GM12878 (cell line): Measurements from ENCODE around the gene CHN2. TPM values are rescaled to one million over a fixed set of nuclear protein-coding genes. Genes with fewer than 3 reads are reported as not detected.

Source experiments
- ATAC-seq: fragments of 200-7000 bp; cut with Tn5 transposase; 3 replicates; pipeline ENCODE4 v1.9.1; 2020; ENCODE audit warnings: mild to moderate bottlenecking, moderate library complexity
- BruUV-seq: library from RNA; stranded (reverse); fragments of 400-500 nt; replicated peaks from 2 replicates; lab custom pipeline; 2021; lab: Mats Ljungman, UMichigan
- CTCF ChIA-PET: fragments of 300-600 bp; sonication (Branson Sonifier 250); formaldehyde crosslinking; extraction: SDS; loops from one replicate; lab custom pipeline; 2021; ENCODE audit warnings: inconsistent platforms; lab: Yijun Ruan, JAX
- POLR2A ChIA-PET: fragments of 350-600 bp; formaldehyde crosslinking; extraction: SDS; loops from one replicate; lab custom pipeline; 2021; ENCODE audit warnings: inconsistent platforms; lab: Charles Lee
- RAD21 ChIA-PET: fragments of 300-600 bp; sonication (Branson Sonifier 250); formaldehyde crosslinking; loops from one replicate; lab custom pipeline; 2023; ENCODE audit warnings: antibody characterized with exemption; ENCODE audit not compliant: unreplicated experiment; lab: Charles Lee
- SMC1A ChIA-PET: fragments of 300-600 bp; sonication (Branson Sonifier 250); formaldehyde crosslinking; loops from one replicate; lab custom pipeline; 2023; ENCODE audit not compliant: unreplicated experiment, uncharacterized antibody; lab: Charles Lee
- DNase-seq: peaks from one replicate; pipeline ENCODE4 v3.0.0-alpha.2; 2011; ENCODE audit warnings: low read depth, low spot score
- FAIRE-seq: peaks from 3 replicates; lab custom pipeline; 2011; peaks lifted over from hg19 to GRCh38; lab: Jason Lieb, UNC
- H2AFZ ChIP-seq: 2 replicates; pipeline ENCODE4 v1.6.0; 2011; ENCODE audit warnings: low read depth, low read length, control low read depth; ENCODE audit not compliant: control insufficient read depth
- H3K27ac ChIP-seq: 2 replicates; pipeline ENCODE4 v1.5.1; 2011; ENCODE audit warnings: control low read depth; ENCODE audit not compliant: control insufficient read depth, insufficient read depth
- H3K27me3 ChIP-seq, 2 experiments: replicated peaks in 1 of 2; 2 replicates each; pipeline versions ENCODE4 v1.6.0 to v1.6.1; 2011; ENCODE audit warnings: low read length in 1 of 2; ENCODE audit not compliant: control insufficient read depth in 2 of 2, insufficient read depth in 2 of 2
- H3K36me3 ChIP-seq, 2 experiments: 2 replicates each; pipeline ENCODE4 v1.5.1; 2011; ENCODE audit warnings: low read length in 1 of 2; ENCODE audit not compliant: control insufficient read depth in 2 of 2, insufficient read depth in 2 of 2
- H3K4me1 ChIP-seq: 2 replicates; pipeline ENCODE4 v1.6.1; 2011; ENCODE audit warnings: mild to moderate bottlenecking, low read length, moderate library complexity, mixed read lengths; ENCODE audit not compliant: control insufficient read depth, insufficient read depth
- H3K4me2 ChIP-seq: 2 replicates; pipeline ENCODE4 v1.6.0; 2011; ENCODE audit warnings: control low read depth; ENCODE audit not compliant: control insufficient read depth, insufficient read depth
- H3K4me3 ChIP-seq: fragments of 200-600 bp; sonication (generic); 2 replicates; pipeline ENCODE4 v1.5.1; 2016
- H3K79me2 ChIP-seq: 2 replicates; pipeline ENCODE4 v1.6.0; 2011; ENCODE audit warnings: low read length; ENCODE audit not compliant: control insufficient read depth, insufficient read depth
- H3K9ac ChIP-seq: 2 replicates; pipeline ENCODE4 v1.8.0; 2011; ENCODE audit warnings: low read length, control low read depth, mixed read lengths; ENCODE audit not compliant: control insufficient read depth, insufficient read depth
- H3K9me3 ChIP-seq: replicated peaks from 3 replicates; pipeline ENCODE4 v1.5.1; 2011; ENCODE audit warnings: mild to moderate bottlenecking, low read length; ENCODE audit not compliant: control insufficient read depth, insufficient read depth
- H4K20me1 ChIP-seq: 2 replicates; pipeline ENCODE4 v1.6.0; 2011; ENCODE audit not compliant: control insufficient read depth, insufficient read depth
- BACH1 ChIP-seq: fragments of 450-650 bp; IDR thresholded peaks from 2 replicates; pipeline ENCODE4 v1.6.1; 2017; ENCODE audit warnings: mild to moderate bottlenecking, borderline replicate concordance
- CREB1 ChIP-seq: IDR thresholded peaks from 2 replicates; pipeline ENCODE4 v1.6.1; 2012; ENCODE audit warnings: low read depth, mild to moderate bottlenecking, inconsistent platforms
- ETV6 ChIP-seq, 2 experiments: fragments of 450-650 bp in 1 of 2; IDR thresholded peaks in 1 of 2; conservative IDR thresholded peaks in 1 of 2; 2 replicates each; pipeline ENCODE4 v1.6.1; 2014; ENCODE audit warnings: antibody characterized with exemption in 1 of 2, borderline replicate concordance in 1 of 2, low read depth in 1 of 2, mild to moderate bottlenecking in 1 of 2, moderate library complexity in 1 of 2
- EZH2 ChIP-seq: IDR thresholded peaks from 2 replicates; pipeline ENCODE4 v1.6.1; 2012; ENCODE audit warnings: low read depth, mild to moderate bottlenecking, control low read depth, inconsistent platforms, low read length, borderline replicate concordance; ENCODE audit not compliant: control insufficient read depth
- IKZF1 ChIP-seq: fragments of 450-650 bp; conservative IDR thresholded peaks from 2 replicates; pipeline ENCODE4 v1.6.1; 2017; ENCODE audit warnings: antibody characterized with exemption, mild to moderate bottlenecking
- MTA2 ChIP-seq: fragments of 450-650 bp; IDR thresholded peaks from 2 replicates; pipeline ENCODE4 v1.6.1; 2016; ENCODE audit warnings: low read depth, mild to moderate bottlenecking, moderate library complexity
- PBX3 ChIP-seq: IDR thresholded peaks from 2 replicates; pipeline ENCODE4 v1.6.1; 2011; ENCODE audit warnings: mild to moderate bottlenecking, low read depth, low read length, moderate library complexity; ENCODE audit not compliant: insufficient replicate concordance
- POLR2AphosphoS2 ChIP-seq: IDR thresholded peaks from 2 replicates; pipeline ENCODE4 v1.6.1; 2011; ENCODE audit warnings: low read depth, mild to moderate bottlenecking, low read length, improper control_type of control experiment, moderate library complexity
- PRDM15 ChIP-seq: fragments of 450-650 bp; formaldehyde crosslinking; IDR thresholded peaks from 2 replicates; pipeline ENCODE4 v1.4.0; 2020; ENCODE audit warnings: mild to moderate bottlenecking, moderate library complexity
- RELB ChIP-seq: fragments of 450-650 bp; IDR thresholded peaks from 2 replicates; pipeline ENCODE4 v1.6.1; 2017; ENCODE audit warnings: low read depth, mild to moderate bottlenecking, moderate library complexity
- SPI1 ChIP-seq: IDR thresholded peaks from 2 replicates; pipeline ENCODE4 v1.6.1; 2011; ENCODE audit warnings: low read depth, mild to moderate bottlenecking, low read length, moderate library complexity, borderline replicate concordance; ENCODE audit not compliant: insufficient read depth
- SREBF2 ChIP-seq: IDR thresholded peaks from 2 replicates; pipeline ENCODE4 v1.6.1; 2012; ENCODE audit warnings: mild to moderate bottlenecking, low read length
- WGBS: methylation state at CpG from one replicate; pipeline ENCODE4 v1.1.6; 2016; ENCODE audit warnings: low lambda C conversion rate; ENCODE audit not compliant: insufficient replicate concordance, insufficient coverage; ENCODE audit errors: missing lambda C conversion rate; 5-methylcytosine and 5-hydroxymethylcytosine counted together
- in situ Hi-C: fragments of 300-500 bp; cut with MboI; formaldehyde crosslinking; loops from 9 replicates; pipeline ENCODE4 v1.14.3; 2018; ENCODE audit warnings: mixed read lengths
- intact Hi-C: fragments of 100-400 bp; cut with micrococcal nuclease; formaldehyde crosslinking; loops from one replicate; pipeline ENCODE4 v1.14.2; 2022; ENCODE audit not compliant: unreplicated experiment
- polyA plus RNA-seq, 11 experiments: library from polyadenylated mRNA; depleted of rRNA in 4 of 11; unstranded in 6 of 11; stranded (reverse) in 5 of 11; fragments of >200 nt; fragmentation: Nextera tagmentation in 4 of 11; fragmentation: Illumina TruSeq in 1 of 11; extraction: Ambion mirVana in 4 of 11; extraction: Trizol in 1 of 11; gene quantifications; 1 replicate in 1 of 11; 2 replicates in 10 of 11; pipeline versions ENCODE4 v1.2.1 to v1.2.3, GENCODE V29; 2011 to 2016; ENCODE audit warnings: inconsistent platforms in 2 of 11, missing spikeins in 2 of 11, low read depth in 1 of 11
- total RNA-seq, 4 experiments: library from RNA; depleted of rRNA in 3 of 4; stranded (reverse); fragments of >200 nt in 3 of 4; fragmentation: Illumina TruSeq in 1 of 4; extraction: Trizol in 1 of 4; gene quantifications; 2 replicates each; pipeline versions ENCODE4 v1.2.1 to v1.2.3, GENCODE V29; 2013 to 2021

Gene CHN2
- total and polyA plus RNA-seq, 10 of the 15 experiments (the other 5 are each of a cell fraction or from before 2014, with no cell fraction given): 0.11 to 3.8 (median 0.37) TPM; not detected in 2

- TF ChIP-seq IKZF1: no peak
- no peak for TF ChIP-seq CREB1
- TF ChIP-seq BACH1: no peak
- no peak for TF ChIP-seq MTA2
- TF ChIP-seq POLR2AphosphoS2: no peak
- no peak for TF ChIP-seq SPI1
- TF ChIP-seq, all 136 proteins: peak for 0
These were observed 108.3 kb downstream of the CHN2 start (continued) for GRCh38 chr7:29302666-29303395.

- ChIA-PET POLR2A (no interaction called here), SMC1A (interaction anchor here (0.9 kb wide), 1 partner anchor 22 kb away, joined by 3 read pairs; no protein-coding TSS in a partner anchor), RAD21 (no interaction called here), CTCF (no interaction called here)
- intact Hi-C loops: no loop called here
- Histone ChIP-seq H4K20me1 (no peaks in the 10 kb centered on the region), H3K4me1 (no peaks in the 10 kb centered on the region), H2AFZ (no peak overlapping the region), H3K9me3 (no peaks in the 10 kb centered on the region), H3K36me3 (no peaks in the 10 kb centered on the region), H3K27me3 (peaks cover 0 to 2% of the 10 kb centered on the region in 2 experiments; a peak in 2 of 4 replicates), H3K9ac (no peak overlapping the region), H3K27ac (no peak overlapping the region), H3K4me3 (no peak overlapping the region), H3K4me2 (no peak overlapping the region), H3K79me2 (no peaks in the 10 kb centered on the region)
- in situ Hi-C loops: no loop called here
- DNase-seq: no peak
- 34% methylated on average over 6 of the region's 6 CpGs for WGBS
- no peak for FAIRE-seq
- no peak for ATAC-seq
- no TSS peak for BruUV-seq
- TF ChIP-seq RELB (no peak), ETV6 (conservative IDR thresholded peaks at IDR 0.05 in 1 of 2, IDR thresholded peaks at IDR 0.05 in 1 of 2; ENCODE audit: borderline replicate concordance in 1 of 2, low read depth in 1 of 2) (no peak), SREBF2 (no peak), PRDM15 (CRISPR knock-in tag) (no peak), PBX3 (no peak), EZH2 (no peak)
These were observed 110.2 kb downstream of the CHN2 start for GRCh38 chr7:29304756-29305155.
